IPS-15b (cell line): ENCODE results near the gene GRIN2A.

Experiments used
- H3K27me3 ChIP-seq: one replicate; pipeline ENCODE4 v1.6.1; 2013; ENCODE audit warnings: low read length; ENCODE audit not compliant: control insufficient read depth, insufficient read depth
- H3K36me3 ChIP-seq: one replicate; pipeline ENCODE4 v1.6.1; 2013; ENCODE audit warnings: low read length; ENCODE audit not compliant: control insufficient read depth, insufficient read depth
- H3K4me1 ChIP-seq: one replicate; pipeline ENCODE4 v1.6.1; 2013; ENCODE audit warnings: mild to moderate bottlenecking, low read length; ENCODE audit not compliant: control insufficient read depth, insufficient read depth
- H3K4me3 ChIP-seq: one replicate; pipeline ENCODE4 v1.5.1; 2013; ENCODE audit warnings: low read depth, low read length
- H3K9ac ChIP-seq: one replicate; pipeline ENCODE4 v1.6.1; 2013; ENCODE audit warnings: low read depth, mild to moderate bottlenecking, low read length
- H3K9me3 ChIP-seq: one replicate; pipeline ENCODE4 v1.6.1; 2013; ENCODE audit warnings: mild to moderate bottlenecking, low read length; ENCODE audit not compliant: control insufficient read depth, insufficient read depth

The GRIN2A gene

DNA sequence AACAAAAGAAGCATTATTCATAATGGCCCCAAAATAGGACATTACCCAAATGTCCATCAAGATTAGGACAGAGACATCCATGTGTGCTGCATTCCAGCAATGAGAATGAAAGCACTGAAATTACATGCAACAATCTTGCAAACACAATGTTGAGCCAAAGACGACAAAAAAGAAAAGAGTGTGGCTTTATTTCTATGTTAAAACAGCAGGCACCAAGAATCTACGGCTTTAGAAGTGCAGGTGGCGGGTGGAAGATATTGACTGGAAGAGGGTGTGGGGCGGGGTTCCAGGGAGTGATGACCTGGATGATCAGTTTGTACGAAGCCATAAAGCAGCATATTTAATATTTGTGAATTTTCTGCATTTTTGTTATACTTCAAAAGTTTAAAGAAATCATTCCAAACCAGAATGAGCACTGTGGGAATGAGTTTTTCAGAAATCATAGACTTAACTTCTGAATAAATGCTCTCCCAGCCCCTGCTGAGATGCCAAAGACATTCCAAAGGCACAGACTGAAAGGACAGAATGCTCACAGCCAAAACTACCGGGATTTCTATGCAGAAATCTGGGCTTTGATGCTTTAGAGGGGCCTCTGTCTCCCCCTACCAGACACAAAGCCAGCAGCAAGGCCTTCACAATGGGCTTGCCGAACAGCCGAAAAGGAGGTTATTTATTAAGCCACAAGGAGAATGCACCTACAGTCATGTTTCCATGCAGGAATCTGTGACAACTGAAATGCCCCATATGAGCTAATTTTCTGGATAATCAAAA is 361.6 kb downstream of the GRIN2A start:
- Histone ChIP-seq H3K9ac (no peak overlapping the region), H3K9me3 (no peaks in the 10 kb centered on the region), H3K4me3 (no peak overlapping the region), H3K4me1 (peaks cover 43% of the 10 kb centered on the region), H3K36me3 (no peaks in the 10 kb centered on the region), H3K27me3 (no peaks in the 10 kb centered on the region)

- peaks cover 44% of the 10 kb centered on the region for H3K4me1 ChIP-seq
Observed at GRCh38 chr16:9818702-9819101, 363.5 kb downstream of the GRIN2A start.

DNA sequence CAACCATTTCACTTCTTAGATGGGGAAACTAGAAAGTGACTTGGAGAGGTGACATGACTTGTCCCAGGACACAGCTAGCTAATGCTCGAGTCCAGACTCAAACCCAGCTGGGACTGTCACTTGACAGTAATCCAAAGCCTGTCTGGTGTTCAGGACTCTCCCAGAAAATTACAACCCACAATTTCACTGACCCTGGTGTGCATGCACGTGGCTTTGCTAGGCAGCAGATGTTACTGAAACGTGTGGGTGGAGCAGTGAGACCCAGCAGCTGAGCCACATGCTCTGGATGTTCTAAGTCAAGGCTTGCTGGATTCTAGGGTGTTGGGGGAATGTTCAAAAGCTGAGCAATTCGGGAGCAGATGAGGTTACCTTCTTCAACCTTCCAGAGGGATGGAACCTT is 364.6 kb downstream of the GRIN2A start:
- Histone ChIP-seq H3K9ac (no peak overlapping the region), H3K36me3 (no peaks in the 10 kb centered on the region), H3K4me1 (peaks cover 40% of the 10 kb centered on the region), H3K27me3 (no peaks in the 10 kb centered on the region), H3K9me3 (no peaks in the 10 kb centered on the region), H3K4me3 (no peak overlapping the region)

More at GRCh38 chr16:9818702-9819101, 363.5 kb downstream of the GRIN2A start:
- H3K4me3 ChIP-seq = no peak overlapping the region
- H3K9me3 ChIP-seq = no peaks in the 10 kb centered on the region
- H3K9ac ChIP-seq = no peak overlapping the region
- no peaks in the 10 kb centered on the region for H3K27me3 ChIP-seq
- no peaks in the 10 kb centered on the region for H3K36me3 ChIP-seq

GRCh38 chr16:9816644-9817043 is 365.6 kb downstream of the GRIN2A start:
- H3K4me3 ChIP-seq = no peak overlapping the region
- H3K36me3 ChIP-seq = no peaks in the 10 kb centered on the region
- H3K9ac ChIP-seq = no peak overlapping the region
- peaks cover 34% of the 10 kb centered on the region for H3K4me1 ChIP-seq
- H3K9me3 ChIP-seq = no peaks in the 10 kb centered on the region
- no peaks in the 10 kb centered on the region for H3K27me3 ChIP-seq

DNA sequence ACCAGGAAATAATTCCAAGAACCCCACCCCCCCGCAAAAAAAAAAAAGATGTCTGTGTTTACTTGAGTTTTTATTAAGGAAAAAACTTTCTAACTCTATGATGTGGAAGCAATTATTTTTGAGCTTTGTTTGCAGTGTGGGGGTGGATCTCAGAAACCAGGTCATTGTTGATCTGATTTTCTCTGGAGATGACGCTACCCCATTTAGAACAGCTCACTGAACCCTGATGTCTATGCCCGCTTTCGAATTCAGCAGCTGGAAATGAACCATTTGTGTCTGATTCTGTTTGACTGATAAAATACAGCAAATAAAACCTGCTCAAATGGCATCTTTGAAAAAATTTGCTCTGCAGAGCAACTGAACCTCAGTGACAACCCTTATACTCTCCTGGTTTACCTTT is 368.6 kb downstream of the GRIN2A start:
- Histone ChIP-seq H3K4me1 (peaks cover 21% of the 10 kb centered on the region), H3K4me3 (no peak overlapping the region), H3K9ac (no peak overlapping the region), H3K9me3 (no peaks in the 10 kb centered on the region), H3K36me3 (no peaks in the 10 kb centered on the region), H3K27me3 (no peaks in the 10 kb centered on the region)

GRCh38 chr16:9808210-9808609 is 374.0 kb downstream of the GRIN2A start:
- no peak overlapping the region for H3K4me3 ChIP-seq
- H3K9ac ChIP-seq = no peak overlapping the region
- no peaks in the 10 kb centered on the region for H3K4me1 ChIP-seq
- no peaks in the 10 kb centered on the region for H3K27me3 ChIP-seq
- no peaks in the 10 kb centered on the region for H3K36me3 ChIP-seq
- no peaks in the 10 kb centered on the region for H3K9me3 ChIP-seq

DNA sequence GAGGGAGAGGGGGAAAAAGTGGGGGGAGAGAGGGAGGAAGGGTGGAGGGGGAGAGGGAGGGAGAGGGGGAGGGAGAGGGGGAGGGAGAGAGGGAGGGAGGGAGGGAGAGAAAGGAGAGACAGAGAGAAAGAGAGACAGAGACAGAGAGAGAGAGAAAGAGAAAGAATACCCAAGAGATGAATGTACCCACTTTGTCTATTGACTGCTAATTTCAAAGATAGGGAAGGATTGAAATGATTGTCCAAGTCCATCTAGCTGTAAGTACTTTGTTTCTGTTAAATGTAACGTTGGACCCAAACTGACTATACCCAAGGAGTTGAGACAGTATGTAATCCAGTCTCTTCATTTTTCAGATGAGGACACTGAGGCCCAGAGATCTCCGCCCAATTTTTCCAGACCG is 374.9 kb downstream of the GRIN2A start:
- Histone ChIP-seq H3K36me3 (no peaks in the 10 kb centered on the region), H3K4me1 (no peaks in the 10 kb centered on the region), H3K4me3 (no peak overlapping the region), H3K9ac (no peak overlapping the region), H3K9me3 (no peaks in the 10 kb centered on the region), H3K27me3 (no peaks in the 10 kb centered on the region)

DNA sequence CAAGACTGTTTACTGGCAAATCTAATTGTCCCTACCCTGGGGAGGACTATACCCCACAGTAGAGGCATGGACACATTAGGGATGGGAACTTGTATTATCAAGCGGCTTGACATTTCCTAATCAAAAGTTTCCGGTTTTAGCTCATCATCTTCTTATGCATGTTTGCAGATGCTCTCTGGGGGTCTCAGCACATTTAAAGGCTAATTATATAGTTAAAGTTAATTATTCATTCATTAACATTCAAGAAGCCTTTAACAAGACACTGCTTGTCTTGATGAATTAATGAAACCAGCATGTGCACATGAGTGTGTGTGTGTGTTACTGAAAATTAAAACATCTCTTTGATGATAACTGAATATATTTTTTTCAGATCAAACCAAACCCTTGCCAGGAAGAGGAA is 377.1 kb downstream of the GRIN2A start:
- Histone ChIP-seq H3K9ac (no peak overlapping the region), H3K4me3 (no peak overlapping the region), H3K36me3 (no peaks in the 10 kb centered on the region), H3K27me3 (no peaks in the 10 kb centered on the region), H3K4me1 (no peaks in the 10 kb centered on the region), H3K9me3 (no peaks in the 10 kb centered on the region)

- no peak overlapping the region for H3K4me3 ChIP-seq
- H3K9me3 ChIP-seq = no peaks in the 10 kb centered on the region
- H3K9ac ChIP-seq = no peak overlapping the region
- H3K4me1 ChIP-seq = no peaks in the 10 kb centered on the region
- H3K36me3 ChIP-seq = no peaks in the 10 kb centered on the region
- H3K27me3 ChIP-seq = no peaks in the 10 kb centered on the region
Observed at GRCh38 chr16:9802160-9802559, 380.1 kb downstream of the GRIN2A start.

DNA sequence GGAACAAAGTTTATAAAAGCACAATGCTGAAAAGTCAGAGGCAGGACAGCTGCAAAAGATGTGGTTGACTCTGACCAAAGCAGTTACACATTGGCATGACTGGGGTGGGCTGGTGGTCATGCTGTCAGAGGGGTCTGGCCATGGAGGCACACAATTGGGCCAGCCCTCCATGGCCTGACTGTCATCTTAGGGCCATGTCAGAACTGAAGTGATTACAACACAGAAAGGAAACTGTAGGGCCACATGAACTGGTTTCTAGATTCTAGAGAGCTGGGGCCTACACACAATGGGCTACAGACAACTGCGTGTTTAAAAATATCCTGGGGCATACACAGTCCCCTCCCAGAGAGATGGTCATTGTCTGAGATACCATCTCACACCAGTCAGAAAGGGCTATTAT is 380.6 kb downstream of the GRIN2A start:
- H3K36me3 ChIP-seq = no peaks in the 10 kb centered on the region
- H3K27me3 ChIP-seq = no peaks in the 10 kb centered on the region
- H3K9ac ChIP-seq = no peak overlapping the region
- no peaks in the 10 kb centered on the region for H3K9me3 ChIP-seq
- H3K4me3 ChIP-seq = no peak overlapping the region
- no peaks in the 10 kb centered on the region for H3K4me1 ChIP-seq

DNA sequence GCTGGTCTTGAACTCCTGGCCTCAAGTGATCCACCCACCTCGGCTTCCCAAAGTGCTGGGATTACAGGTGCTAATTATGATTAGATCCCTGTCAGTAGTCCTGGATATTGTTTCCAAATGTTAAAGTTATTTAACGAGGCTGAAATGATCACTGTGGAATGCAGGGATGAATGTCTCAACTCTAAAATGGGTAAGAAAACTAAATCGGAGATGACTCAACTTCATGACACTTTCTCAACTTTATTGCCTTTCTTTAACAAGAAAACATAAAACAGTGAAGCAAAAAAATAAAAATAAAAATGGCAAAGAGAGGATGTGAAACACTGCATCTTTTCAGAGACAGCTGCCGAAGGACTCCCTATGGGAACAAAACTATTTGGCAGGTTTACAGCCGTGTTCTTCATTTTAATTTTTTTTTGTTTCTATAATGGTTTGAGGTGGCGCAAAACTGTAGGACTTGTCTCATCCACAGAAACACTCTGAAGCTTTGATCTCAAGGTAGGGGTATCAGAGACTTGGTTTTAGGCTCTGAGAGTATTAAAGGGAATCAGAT is 382.0 kb downstream of the GRIN2A start:
- Histone ChIP-seq H3K36me3 (no peaks in the 10 kb centered on the region), H3K9me3 (no peaks in the 10 kb centered on the region)

DNA sequence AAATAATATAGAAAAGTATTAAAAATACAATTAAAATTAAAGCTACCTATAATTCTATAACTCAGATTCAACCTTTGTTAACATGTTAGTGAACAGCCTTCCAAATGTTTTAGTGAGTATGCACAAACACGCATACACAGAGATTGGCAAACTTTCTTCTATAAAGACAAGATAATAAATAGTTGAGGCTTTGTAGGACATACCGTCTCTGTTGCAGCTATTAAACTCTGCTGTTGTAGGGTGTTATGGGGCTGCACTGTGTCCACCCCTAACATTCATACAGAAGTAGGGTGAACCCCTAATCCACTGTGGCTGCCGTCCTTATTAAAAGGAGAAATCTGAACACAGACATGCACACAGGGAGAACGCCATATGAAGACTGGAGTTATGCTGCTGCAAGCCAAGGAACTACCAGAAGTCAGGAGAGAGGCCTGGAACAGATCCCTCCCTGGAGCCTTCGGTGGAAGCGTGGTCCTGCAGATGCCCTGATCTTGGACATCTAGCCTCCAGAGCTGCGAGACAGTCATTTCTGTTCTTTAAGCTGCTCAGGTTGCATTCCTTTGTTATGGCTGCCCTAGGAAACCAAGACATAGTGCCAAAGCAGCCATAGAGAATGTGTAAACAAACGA is 383.2 kb downstream of the GRIN2A start:
- Histone ChIP-seq H3K36me3 (no peaks in the 10 kb centered on the region), H3K27me3 (no peaks in the 10 kb centered on the region), H3K9ac (no peak overlapping the region), H3K4me3 (no peak overlapping the region), H3K9me3 (no peaks in the 10 kb centered on the region), H3K4me1 (no peaks in the 10 kb centered on the region)

More for the DNA sequence above, 382.0 kb downstream of the GRIN2A start:
- H3K9ac ChIP-seq = no peak overlapping the region
- H3K4me1 ChIP-seq = no peaks in the 10 kb centered on the region
- no peaks in the 10 kb centered on the region for H3K27me3 ChIP-seq
- H3K4me3 ChIP-seq = no peak overlapping the region
